ENCODE results near the gene UBE3A.
"Not testable (repeated sequence)": the region's sequence is repeated elsewhere in the genome, so short reads cannot be mapped to it uniquely, and the experiment has no call there.

UBE3A gene

DNA sequence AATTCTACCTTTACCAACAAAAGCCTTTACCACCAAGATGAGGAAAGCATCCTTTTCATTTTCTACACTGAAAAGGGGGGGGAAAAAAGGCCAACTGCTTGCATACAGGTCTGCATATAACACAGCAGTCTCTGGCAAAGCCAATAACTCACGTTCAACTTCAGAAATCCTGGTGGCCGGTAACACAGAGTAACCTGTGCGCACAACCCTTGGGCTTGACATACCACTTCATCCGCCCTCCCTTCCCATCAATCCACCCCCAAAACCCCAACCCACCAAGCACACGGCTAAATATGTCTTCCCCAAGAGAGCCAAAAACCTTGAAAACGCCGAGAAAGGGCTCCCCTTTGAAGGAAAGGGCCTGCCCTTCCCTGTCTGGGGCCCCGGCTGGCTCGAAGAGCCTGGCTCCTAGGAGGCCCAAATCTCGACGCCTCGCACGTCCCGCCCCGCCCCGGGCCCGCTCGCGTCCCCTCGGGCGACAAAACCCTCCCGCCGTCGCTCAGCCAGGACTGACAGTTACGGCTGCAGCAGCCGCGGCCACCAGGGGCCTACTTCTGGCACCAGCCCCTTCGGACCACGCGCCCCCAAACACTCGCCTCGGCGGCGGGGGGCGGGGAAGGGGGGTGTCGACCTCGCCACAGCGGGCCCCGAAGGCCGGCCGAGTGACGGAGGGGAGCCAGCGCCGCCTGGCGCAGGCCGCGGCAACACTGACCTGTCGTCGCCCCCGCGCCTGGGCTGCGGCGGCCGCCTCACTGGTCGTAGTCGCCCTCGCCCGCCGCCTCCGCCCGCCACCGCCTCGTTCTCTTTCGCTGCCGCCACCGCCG is 835 bp downstream of the UBE3A start:
- peak; percentile 66 for DNase-seq

DNA sequence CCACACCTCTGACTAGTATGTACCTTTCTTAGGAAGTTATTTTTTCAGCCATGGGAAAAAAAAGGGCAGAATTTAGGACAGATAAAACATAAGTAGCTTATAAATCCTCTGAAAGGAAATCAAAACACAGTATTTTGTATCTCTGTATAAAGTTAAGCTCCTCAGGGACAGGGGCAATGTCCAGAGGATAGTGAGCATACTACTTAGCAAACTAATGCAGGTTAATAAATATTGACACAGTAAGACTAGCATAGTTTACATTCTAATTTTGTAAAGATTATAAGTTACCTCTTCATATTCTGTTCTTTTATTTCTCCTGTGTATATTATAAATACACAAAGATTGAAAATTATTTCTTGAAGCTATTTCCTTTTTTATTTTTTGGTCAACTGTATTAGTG is 2.1 kb downstream of the UBE3A start:
- no peak for DNase-seq

DNA sequence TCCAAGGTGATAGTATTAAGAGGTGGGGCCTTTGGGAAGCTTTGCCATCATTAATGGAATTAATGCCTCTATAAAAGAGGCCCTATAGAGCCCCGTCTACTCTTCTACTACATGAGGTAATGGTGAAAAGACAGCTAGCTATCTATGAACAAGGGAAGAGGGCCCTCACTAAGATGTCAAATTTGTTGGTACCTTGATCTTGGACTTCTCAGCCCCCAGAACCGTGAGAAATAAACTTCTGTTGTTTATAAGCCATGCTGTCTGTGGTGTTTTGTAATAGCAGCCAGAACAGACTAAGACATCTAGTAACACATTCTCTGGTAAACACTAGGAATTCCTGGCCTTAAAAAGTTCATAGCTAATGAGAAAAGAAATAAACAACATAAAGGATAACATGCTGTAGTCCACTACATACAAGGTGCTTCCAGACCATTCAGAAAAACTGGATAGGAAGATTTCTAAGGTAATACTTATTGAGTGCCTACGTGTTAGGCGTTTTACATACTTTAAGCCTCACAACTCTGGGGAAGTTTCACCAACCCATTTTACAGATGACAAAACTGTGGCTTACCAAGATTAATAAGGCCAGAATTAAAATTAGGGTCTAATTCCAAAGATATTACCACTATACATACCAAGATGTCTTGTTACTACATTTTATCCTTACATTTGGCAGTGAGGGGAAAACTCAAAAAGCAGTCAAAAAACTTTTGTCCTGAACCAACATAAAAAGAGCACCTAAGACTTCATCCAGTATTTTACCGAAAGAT is 3.2 kb downstream of the UBE3A start:
- DNase-seq: no peak

DNA sequence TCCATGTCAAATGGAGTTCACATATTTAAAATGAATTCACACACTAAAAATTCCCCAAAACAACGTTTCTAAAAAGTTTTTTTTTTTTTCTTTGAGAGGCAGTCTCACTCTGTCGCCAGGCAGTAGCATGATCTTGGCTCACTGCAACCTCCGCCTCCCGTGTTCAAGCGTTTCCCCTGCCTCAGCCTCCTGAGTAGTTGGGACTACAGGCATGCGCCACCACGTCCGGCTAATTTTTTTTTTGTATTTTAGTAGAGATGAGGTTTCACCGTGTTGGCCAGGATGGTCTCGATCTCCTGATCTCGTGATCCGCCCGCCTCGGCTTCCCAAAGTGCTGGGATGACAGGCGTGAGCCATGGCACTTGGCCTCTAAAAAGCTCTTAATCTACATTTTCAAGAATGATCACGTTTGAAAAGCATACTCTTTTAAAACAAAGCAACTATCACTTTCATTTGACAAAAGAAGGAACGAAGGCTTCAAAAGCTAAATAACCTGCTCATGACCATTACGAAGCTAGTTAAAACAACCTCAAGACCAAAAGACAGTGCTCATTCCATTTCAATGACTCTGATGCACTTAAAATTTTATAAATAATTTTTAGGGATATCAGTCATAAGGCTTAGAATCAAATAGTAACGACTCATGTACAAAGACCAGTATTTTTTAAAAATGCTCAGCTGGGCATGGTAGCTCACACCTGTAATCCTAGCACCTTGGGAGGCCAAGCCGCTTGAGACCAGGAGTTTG is 5.5 kb downstream of the UBE3A start:
- DNase-seq: no peak

DNA sequence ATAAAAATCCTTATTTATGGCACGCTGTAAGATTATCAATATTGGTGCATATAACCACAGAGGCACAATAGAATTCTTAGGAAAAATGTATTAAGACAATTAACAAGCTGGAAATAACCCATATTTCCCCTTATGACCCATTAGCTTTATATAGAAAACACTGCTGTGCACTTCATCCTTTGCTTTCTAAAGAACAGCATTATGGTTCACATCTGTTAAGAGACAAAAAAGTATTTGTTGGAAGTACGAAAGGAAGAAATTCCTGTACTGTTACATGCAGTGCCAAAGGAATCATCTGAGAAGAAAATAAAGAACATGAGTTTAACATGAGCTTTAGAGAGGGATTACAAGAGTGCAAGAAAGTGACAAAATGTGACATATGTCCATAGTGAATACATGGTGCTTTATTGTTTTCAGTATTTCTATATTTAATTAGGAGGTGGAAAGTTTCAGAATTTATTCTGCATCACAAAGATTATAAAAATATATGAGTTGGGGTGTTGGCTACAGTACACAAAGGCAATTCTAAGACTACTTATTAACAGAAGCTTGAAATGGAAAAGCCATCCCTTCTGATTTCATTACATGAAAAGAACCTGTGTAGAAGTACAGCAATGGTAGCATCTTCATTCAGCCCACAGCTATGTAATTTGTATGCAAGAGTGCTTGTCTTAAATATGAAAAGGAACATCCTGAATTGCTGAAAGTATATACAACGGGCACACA is 6.8 kb downstream of the UBE3A start:
- no peak for DNase-seq

DNA sequence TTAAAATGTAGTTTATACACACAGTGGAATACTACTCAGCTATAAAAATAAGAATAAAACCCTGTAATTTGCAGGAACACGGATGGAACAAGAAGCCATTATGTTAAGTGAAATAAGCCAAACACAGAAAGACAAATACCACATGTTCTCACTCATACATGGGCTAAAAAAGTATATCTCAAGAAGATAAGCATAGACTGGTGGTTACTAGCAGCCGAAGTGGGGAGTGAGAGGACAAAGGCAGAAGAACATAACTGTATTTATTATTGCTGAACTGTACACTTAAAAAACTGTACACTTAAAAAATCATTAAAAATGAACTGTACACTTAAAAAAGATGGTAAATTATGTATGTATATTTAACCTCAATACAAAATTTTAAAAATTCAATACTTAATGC is 11.0 kb downstream of the UBE3A start:
- DNase-seq: no peak

DNA sequence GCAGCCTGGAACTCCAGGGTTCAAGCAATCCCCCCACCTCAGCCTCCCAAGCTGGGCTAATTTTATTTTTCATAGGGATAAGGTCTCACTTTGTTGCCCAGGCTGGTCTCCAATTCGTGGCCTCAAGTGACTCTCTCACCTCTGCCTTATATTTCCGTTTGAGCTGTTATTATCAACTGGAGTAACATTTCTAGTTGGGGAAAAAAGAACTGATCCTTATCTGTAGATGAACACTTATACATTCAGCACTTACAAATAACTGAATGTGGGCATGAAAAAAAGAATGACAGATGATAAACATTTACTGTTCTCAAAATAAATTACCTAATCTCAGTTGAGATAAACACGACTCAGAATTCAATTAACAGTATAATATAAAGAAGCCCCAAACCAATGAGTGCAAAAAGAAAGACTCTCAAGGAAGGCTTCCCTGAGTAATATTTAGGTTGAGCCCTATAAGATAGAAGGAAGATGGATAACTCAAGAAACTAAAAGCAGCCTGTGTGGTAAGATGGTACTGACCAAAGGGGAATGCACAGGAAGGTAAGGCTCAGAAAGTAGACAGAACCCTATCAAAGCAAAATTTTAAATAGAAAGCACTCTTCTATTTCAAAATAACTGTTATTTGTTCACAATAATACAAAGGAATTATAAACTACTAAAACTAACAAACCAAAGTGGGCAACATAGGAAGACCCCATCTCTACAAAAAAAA is 11.8 kb downstream of the UBE3A start:
- DNase-seq: no peak

DNA sequence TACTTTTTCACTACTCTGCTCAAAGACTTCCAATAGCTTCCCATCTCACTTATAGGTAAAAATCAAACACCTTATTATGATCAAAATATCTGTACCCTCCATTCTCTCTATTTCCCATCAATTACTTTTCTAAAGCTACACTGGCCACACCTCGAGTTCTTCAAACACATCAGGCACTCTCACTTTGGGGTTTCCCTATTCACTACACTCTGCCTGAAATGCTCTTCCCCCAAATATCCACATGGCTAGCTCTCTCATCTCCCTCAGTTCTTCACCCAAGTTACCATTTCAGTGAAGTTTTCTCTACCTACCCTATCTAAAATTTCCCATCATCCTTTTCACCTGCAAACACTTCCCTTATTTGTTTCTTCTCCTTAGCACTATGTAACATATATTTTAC is 14.8 kb downstream of the UBE3A start:
- no peak for DNase-seq

DNA sequence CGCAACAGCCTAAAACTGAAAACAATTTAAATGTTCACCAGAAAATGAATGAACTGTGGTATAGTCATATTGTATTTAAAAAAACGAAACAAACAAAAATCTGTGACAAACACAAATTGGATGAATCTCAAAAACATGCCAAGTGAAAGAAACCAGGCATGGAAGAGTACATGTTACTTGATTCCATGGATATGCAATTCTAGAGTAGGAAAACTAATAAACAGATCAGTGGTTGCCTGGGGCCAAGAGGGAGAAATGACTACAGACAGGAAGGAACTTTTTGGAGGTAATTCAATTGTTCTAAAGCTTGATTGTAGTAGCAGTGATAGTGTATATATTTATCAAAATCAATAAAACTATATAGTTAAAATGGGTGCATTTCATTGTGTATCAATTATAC is 16.8 kb downstream of the UBE3A start:
- no peak for DNase-seq

DNA sequence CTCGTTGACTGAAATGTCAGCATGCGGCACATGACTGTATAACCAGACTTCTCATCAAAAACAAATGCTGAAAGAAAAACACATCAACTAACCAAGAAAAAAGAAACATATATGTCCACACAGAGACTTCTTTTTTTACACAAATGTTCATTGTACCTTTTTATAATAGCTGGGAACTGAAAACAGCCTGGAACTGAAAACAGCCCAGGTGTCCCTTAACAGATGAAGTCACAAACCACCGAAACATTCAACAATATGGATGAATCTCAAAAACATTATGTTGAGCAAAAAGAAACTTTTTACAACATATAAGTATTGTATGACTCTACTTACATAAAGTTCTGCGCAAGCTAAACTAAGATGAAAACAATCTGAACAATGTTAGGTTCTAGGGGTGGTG is 20.6 kb downstream of the UBE3A start:
- no peak for DNase-seq

DNA sequence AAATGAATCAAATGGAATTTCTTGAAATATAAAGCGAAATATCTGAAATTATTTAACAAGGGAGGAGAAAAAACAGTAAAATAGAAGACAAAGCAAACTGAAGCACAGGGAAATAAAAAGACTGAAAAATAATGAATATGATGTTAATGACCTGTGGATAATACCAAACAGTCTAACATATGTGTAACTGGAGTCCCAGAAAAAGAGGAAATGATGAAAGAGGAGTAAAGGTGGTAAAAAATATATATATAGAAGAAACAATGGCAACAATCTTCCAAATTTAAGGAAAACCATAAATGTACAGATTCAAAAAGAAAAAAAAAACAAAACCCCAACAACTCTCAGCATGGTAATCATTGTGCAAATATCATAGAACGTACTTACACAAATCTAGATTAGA is 21.2 kb downstream of the UBE3A start:
- DNase-seq: no peak

DNA sequence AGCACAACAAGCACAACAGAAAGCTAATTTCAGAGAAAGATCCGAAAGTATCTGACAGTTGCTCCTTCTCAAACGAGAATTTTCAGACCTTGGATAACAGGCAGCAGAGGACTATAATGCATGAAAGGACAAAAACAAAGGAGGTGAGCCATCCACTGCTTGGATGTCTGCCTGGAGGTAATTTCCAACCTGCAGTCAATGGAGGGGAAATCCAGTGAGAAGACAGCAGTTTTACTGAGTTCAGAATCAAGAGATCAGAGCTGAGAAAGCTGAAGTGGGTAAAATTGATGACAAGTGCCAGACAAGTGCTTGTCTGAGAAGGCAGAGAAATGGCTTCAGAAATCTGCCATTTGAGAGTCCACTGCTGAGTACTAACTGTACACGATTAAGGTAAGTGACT is 22.1 kb downstream of the UBE3A start:
- DNase-seq: no peak

DNA sequence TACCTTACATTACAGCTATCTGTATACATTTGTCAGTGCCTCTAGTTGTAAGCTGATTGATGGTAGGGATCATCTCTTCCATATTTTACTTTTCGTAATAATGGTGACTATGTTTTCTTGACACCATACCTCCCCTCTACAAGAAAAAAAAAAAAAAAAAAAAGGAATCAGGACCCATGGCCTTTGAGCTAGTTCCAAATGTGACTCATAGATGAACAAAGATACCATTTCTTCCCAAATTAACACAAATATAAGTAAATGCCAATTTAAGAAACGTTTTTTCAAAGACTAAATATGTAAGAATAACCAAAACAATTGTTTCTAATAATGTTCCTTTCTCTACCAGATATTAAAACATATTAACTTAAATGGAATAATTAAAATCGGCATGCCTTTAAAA is 23.1 kb downstream of the UBE3A start:
- no peak for DNase-seq

DNA sequence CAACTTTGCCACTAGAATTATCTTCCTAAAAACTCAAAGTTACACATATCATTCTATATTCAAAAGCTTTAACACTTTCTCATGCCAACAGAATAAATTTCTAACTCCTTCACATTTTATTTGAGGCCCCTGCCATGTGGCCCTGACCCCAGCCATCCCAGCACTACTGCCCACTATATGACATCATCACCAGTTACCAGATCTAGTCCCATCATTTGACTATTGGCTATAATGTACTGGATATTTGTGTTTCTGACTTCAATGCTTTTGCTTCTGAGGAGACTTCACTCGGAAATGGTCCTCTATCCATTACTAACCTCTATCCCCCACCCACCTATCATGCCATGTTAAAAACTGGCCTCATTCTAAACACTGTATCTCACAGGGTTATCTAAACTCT is 23.6 kb downstream of the UBE3A start:
- no peak for DNase-seq

DNA sequence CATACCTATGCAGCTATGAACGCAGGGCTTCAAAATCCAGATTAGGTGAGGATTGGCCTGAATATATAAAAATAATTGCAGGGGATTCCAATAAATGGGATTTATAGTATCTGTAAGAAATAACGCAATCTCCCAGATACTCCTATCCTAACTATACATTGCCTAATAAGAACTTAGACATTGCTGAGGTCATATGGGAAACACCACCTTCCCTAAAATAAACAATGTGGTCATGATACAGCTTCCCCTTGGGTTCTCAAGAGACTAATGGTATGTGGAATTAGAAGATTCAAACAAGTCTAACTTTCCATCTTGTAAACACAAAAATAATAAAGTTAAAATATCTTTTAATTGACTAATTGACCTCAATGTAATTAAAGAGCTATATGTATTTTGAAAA is 28.2 kb downstream of the UBE3A start:
- no peak for DNase-seq

DNA sequence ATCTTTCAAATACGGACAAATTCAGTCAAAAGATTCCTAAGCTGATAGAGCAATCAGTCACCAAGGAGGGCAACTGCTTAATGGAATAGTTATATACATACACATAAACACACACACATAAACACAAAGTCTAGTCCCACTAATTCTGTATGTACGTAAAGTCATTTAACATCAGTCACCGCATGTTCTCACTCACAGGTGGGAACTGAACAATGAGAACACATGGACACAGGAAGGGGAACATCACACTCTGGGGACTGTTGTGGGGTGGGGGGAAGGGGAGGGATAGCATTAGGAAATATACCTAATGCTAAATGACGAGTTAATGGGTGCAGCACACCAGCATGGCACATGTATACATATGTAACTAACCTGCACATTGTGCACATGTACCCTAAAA is 29.1 kb downstream of the UBE3A start:
- not testable (repeated sequence) for DNase-seq

DNA sequence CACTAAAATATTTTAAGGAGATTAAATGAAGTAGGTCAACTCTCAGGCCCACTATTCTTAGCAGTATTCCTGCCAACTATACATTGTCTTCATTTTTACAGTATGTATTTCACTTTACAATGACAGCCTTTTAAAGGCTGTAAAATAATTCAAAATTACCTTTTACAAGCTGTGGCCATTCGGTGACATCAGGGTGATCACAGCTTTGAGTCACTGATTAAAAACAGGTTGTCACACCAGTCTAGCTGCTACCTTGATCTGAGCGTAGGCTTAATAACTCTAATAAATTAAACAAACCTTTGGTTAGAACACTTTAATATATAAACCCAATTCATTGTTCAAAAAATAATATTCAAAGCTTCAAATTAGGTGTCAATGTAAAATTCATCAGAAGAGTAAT is 29.9 kb downstream of the UBE3A start:
- DNase-seq: no peak

DNA sequence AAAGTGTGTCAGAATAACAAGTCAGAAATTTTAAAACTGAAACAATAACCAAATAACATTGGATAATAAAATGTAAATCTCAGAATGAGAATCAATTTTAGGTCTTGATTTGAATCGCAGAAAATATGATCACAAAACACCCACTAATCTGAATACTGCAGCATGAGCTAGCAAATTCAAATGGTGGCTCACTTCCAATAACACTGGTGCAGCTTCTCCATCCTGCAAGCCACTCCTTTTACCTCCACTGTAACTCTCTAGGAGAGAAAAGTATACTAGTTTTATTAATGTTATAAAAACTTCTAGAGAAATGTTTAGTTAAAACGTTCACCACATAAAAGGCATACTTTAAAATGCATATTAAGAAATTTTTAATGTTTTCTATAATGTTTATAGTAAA is 30.4 kb downstream of the UBE3A start:
- DNase-seq: no peak

DNA sequence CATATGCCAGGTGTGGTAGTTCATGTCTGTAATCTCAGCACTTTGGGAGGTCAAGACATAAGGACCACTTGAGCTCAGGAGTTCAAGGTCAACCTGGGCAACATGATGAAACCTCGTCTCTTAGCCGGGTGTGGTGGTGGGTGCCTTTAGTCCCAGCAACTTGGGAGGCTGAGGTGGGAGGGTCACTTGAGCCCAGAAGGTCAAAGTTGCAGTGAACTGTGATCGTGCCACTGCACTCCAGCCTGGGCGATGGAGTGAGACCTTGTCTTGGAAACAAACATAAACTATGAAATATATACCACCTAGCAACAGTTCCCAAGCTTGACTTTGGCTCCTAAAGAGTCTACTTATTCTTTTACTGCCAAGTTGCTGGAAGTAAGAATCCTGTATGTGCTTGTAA is 30.9 kb downstream of the UBE3A start:
- no peak for DNase-seq

DNA sequence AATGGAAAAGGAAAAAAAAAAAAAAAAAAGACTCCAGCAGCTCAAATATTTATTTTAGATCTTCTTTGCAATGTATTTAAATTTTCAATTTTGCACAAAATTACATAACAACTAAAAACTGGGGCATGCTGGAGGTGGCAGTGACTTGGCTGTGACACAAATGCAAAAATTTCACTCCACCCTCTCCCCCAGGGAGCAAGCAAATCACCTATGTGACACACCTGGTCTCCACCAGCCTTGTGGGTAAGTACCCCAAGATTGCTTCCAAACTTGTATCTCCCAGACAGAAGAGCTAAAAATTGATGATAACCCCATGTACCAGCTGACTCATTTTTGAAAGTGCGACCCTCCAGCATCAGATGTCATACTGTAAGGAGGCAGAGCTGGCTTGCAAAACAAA is 32.0 kb downstream of the UBE3A start:
- no peak for DNase-seq

DNA sequence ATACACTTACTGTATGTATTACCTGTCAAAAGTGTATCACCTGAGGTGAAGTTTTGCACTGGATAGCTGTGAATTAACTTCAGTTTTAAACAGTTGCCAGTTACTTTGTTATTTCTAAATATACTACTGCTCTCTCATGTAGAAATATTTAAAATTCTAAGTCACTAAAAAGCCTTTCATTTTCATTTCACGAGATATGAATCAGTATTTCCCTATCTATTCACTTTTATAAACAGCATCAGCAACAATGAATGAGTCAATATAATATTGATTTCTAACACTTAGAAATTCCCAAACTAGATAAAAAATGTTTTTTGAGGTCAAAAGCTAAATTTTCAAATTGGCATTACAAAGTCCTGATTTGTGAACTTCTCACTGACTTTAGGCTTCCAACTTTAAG is 32.6 kb downstream of the UBE3A start:
- no peak for DNase-seq

DNA sequence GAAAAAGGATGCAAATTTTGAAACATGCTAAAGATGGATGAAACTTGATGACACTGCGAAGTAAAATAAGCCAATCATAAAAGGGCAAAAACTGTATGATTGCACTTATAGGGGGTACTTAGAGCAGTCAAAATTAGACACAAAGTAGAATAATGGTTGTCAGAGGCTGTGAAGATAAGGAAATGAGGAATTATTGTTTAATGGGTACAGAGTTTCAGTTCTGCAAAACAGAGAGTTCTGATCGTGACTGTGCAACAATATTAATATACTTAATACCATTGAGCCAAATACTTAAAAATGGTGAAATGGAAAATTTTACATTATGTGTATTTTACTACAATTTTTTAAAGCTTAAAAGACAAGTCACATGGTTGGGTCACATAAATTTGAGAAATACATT is 35.1 kb downstream of the UBE3A start:
- DNase-seq: no peak

DNA sequence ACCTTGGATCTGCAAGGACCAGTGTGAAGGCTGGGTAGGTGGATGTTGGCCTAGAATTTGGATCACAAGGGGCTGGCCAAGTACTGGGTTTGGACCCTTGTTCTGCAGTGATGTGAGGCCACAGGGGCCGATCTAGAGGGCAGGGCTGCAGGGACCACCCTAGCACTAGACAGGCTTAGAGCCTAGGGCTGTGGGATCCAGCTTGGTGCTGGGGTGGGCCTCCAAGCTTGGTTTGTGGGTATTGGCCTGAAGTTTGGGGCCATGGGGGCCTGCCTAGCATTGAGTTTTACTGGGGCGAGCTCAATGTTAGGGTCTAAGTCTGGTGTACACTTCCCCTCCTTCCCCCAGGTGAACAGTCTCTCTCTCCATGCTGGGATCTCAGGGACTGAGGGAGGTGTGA is 36.5 kb downstream of the UBE3A start:
- DNase-seq: no peak
